Choroid plexus epithelial cell (primary cell): ENCODE data around the gene BLOC1S5.
A peak's percentile ranks its signal among the peaks of the same experiment; 100 is the strongest.

Experiments used
- DNase-seq: peaks from one replicate; pipeline ENCODE4 v3.0.0-alpha.2; 2010; ENCODE audit warnings: low read depth
- H3K4me3 ChIP-seq: 2 replicates; pipeline ENCODE4 v1.5.1; 2011; ENCODE audit warnings: low read depth, mild to moderate bottlenecking, control low read depth, low read length, moderate library complexity
- TF ChIP-seq, protein P1 (sequence below): conservative IDR thresholded peaks from 2 replicates; pipeline ENCODE4 v1.5.1; 2011; ENCODE audit warnings: low read depth, mild to moderate bottlenecking, control low read depth, inconsistent platforms, low read length, moderate library complexity

BLOC1S5 gene

DNA sequence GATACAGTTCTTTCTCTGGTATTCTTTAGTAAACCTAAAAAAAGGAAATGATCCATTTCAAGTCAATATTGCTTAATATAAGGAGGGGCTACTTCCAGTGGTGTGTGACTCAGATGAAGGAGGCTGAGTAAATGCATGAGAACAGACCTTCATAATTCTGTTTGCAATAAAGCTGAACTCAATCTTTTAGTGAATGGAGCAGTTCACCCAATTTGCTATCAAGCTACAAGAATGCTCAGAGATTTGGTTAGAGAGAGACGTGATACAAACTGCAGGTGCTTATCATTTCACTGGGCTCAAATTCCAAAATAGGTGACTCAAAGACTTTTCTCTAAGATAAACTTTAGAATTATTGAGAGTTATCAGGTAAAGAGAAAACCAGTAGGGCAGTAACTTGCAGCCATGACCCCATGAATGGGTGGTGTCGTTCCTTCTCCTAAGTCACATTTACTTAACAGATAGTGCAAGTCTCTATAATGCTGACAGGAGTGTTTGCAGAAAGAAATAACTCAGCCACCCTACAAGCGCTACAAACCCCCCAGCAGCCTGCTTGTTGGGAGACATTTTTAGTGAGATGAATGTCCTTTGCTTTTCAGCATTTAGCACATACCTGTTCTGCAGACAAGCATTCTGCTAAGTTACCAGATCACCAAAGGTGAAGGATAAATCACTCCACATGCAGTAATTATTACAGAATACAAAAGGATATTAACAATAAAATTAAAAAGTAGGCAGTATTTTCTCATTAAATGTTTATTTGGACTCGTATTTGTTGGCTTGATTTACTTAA, 16.4 kb upstream of the BLOC1S5 start:
- no peak overlapping the region for H3K4me3 ChIP-seq
- peak; percentile 84 for DNase-seq
- TF ChIP-seq, protein P1, sequence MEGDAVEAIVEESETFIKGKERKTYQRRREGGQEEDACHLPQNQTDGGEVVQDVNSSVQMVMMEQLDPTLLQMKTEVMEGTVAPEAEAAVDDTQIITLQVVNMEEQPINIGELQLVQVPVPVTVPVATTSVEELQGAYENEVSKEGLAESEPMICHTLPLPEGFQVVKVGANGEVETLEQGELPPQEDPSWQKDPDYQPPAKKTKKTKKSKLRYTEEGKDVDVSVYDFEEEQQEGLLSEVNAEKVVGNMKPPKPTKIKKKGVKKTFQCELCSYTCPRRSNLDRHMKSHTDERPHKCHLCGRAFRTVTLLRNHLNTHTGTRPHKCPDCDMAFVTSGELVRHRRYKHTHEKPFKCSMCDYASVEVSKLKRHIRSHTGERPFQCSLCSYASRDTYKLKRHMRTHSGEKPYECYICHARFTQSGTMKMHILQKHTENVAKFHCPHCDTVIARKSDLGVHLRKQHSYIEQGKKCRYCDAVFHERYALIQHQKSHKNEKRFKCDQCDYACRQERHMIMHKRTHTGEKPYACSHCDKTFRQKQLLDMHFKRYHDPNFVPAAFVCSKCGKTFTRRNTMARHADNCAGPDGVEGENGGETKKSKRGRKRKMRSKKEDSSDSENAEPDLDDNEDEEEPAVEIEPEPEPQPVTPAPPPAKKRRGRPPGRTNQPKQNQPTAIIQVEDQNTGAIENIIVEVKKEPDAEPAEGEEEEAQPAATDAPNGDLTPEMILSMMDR, result no peak

DNA sequence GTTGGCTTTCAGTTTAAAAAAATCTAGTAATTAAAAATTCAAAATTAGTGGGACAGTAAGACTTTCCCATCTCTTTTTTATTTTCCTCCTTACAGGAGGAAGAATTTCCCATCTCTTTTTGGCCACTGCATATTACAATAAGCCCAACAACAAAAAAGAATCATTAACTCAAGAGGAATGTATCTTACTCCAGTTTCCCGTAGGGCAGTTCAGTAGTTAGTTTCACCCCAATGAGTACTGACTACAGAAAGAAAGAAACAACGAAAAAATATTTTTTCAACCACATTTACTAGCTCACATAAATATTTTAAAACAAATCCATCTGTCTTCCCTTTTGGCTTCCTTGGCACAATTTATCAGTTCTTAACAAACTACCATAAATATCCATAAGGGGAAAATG, 14.9 kb upstream of the BLOC1S5 start:
- TF ChIP-seq, protein P1, result no peak
- no peak for DNase-seq
- H3K4me3 ChIP-seq, result no peak overlapping the region

DNA sequence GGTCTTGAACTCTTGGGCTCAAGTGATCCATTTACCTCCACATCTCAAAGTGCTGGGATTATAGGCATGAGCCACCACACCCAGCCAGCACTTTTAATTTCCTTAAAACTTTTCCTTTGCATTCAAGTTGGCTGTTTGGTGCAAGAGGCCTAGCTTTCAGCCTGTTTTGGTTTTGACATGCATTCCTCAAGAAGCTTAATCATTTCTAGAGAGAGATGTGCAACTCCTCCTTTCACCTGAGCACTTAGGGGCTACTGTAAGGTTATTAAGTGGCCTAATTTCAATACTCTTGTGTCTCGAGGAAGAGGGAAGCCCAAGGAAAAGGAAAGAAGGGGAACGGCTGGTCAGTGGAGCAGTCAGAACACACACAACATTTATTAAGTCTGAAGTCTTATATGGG, 13.8 kb upstream of the BLOC1S5 start:
- no peak overlapping the region for H3K4me3 ChIP-seq
- TF ChIP-seq, protein P1, result no peak

DNA sequence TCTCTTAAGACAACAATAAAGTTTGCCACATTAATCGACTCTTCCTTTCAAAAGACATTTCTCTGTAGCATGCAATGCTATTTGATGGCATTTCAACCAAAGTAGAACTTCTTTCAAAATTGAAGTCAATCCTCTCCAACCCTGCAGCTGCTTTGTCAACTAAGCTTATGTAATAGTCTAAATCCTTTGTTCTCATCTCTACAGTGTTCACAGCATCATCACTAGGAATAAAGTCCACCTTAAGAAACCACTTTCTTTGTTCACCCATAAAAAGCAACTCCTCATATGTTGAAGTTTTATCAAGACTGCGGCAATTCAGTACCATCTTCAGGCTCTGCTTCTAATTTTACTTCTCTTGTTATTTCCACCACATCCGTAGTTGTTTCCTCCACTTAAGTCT, 11.5 kb upstream of the BLOC1S5 start:
- TF ChIP-seq, protein P1, result no peak
- no peak for DNase-seq
- H3K4me3 ChIP-seq, result no peak overlapping the region

More for the DNA sequence above, 13.8 kb upstream of the BLOC1S5 start:
- no peak for DNase-seq

DNA sequence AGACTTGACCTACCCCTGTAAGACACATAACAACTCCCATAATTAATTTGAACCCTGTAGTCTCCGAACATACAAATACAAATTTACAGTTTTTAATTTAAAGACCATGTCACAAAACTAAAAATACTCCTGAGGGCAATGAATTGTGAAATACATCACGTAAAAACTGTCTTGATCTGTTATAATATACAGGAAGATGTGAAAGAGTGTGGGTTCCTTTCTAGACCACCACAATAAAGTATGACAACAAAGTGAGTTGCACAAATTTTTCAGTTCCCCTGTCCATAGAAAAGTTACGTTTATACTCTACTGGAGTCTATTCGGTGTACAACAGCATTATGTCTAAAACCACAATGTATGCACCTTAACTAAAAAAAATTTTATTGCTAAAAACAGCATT, 11.0 kb upstream of the BLOC1S5 start:
- TF ChIP-seq, protein P1, result no peak
- no peak overlapping the region for H3K4me3 ChIP-seq
- DNase-seq, result no peak

DNA sequence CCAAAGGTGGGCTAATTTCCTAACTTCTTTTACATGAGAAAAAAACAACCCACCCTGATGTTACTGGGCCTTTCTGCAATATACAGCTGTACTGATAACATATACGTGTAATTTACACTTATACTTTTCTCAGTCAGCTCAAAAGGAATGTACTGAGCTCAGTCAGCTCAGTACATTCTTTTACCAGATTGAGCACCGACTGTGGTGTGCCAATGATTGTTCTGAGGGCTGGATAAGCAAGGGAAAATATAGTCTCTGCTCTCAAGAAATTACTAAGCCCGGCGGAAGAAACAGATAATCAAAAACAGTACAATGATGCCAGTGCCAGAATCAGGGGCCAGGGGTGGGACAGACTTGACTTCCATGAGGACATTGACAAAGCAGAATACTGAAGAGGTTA, 10.0 kb upstream of the BLOC1S5 start:
- DNase-seq, result peak; percentile 53
- H3K4me3 ChIP-seq, result no peak overlapping the region
- TF ChIP-seq, protein P1, result no peak

DNA sequence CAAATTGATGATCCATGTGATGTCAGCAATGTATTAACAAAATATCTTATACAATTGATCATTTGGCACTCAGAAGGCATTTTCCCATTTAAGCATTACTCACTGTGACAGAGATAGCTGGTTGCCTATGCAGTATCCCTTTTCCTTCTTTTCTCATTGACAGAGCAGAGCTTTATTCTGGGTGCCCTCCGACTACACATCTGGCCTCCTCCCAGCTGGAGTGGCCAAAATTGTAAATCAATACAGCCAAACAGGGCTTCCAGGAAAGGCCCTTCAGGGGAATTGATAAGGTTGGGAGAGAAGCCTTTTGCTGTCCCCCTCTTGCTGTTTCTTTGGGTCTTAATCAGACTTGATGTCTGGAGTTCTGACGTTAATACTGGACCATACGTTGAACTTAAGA, 9.6 kb upstream of the BLOC1S5 start:
- no peak overlapping the region for H3K4me3 ChIP-seq
- TF ChIP-seq, protein P1, result no peak
- no peak for DNase-seq
